GM12875 (cell line): ENCODE measurements around the gene SNAP29.

ENCODE experiments used
- H3K4me3 ChIP-seq: one replicate; pipeline ENCODE4 v1.5.1; 2011; ENCODE audit warnings: low read depth, low read length, control low read depth
- CTCF ChIP-seq: IDR thresholded peaks from 2 replicates; pipeline ENCODE4 v1.5.1; 2011; ENCODE audit warnings: low read depth, mild to moderate bottlenecking, control low read depth, inconsistent platforms, low read length, moderate library complexity, borderline replicate concordance; ENCODE audit not compliant: insufficient read depth

SNAP29 gene

GRCh38 chr22:20868025-20868962, 9.5 kb downstream of the SNAP29 start:
- H3K4me3 ChIP-seq: no peak overlapping the region
- TF ChIP-seq CTCF: no peak

- no peak for TF ChIP-seq CTCF
- no peak overlapping the region for H3K4me3 ChIP-seq
Observed at GRCh38 chr22:20869234-20869633, 10.4 kb downstream of the SNAP29 start.

- H3K4me3 ChIP-seq: no peak overlapping the region
- no peak for TF ChIP-seq CTCF
Observed at GRCh38 chr22:20873214-20873613, 14.4 kb downstream of the SNAP29 start.

GRCh38 chr22:20875296-20875695, 16.5 kb downstream of the SNAP29 start:
- TF ChIP-seq CTCF: no peak
- no peak overlapping the region for H3K4me3 ChIP-seq

GRCh38 chr22:20877715-20878114, 18.9 kb downstream of the SNAP29 start:
- no peak overlapping the region for H3K4me3 ChIP-seq
- TF ChIP-seq CTCF: no peak

GRCh38 chr22:20881231-20881630, 22.4 kb downstream of the SNAP29 start:
- TF ChIP-seq CTCF: no peak
- no peak overlapping the region for H3K4me3 ChIP-seq
